H1 (cell line): ENCODE measurements around the gene LPP. TPM values are rescaled to one million over a fixed set of nuclear protein-coding genes. Genes with fewer than 3 reads are reported as not detected.

Experiments used
- CTCF ChIA-PET: fragments of 300-600 bp; sonication (Branson Sonifier 250); formaldehyde crosslinking; loops from one replicate; lab custom pipeline; 2021; ENCODE audit not compliant: partially characterized antibody; lab: Charles Lee
- POLR2A ChIA-PET: fragments of 300-600 bp; sonication (Branson Sonifier 250); formaldehyde crosslinking; loops from one replicate; lab custom pipeline; 2021; ENCODE audit warnings: inconsistent platforms; ENCODE audit not compliant: partially characterized antibody; lab: Charles Lee
- DNase-seq, 2 experiments: peaks; one replicate each; pipeline versions ENCODE4 v3.0.0 to v3.0.0-alpha.2; 2010 to 2022; ENCODE audit warnings: low spot score in 2 of 2, low read depth in 1 of 2, mixed read lengths in 1 of 2
- FAIRE-seq: peaks from 2 replicates; lab custom pipeline; 2011; peaks lifted over from hg19 to GRCh38; lab: Jason Lieb, UNC
- H2AFZ ChIP-seq: 2 replicates; pipeline ENCODE4 v1.8.1; 2012; ENCODE audit warnings: low read length, inconsistent platforms
- H2AK5ac ChIP-seq: 2 replicates; pipeline ENCODE4 v1.6.1; 2013; ENCODE audit warnings: low read depth, low read length
- H2BK120ac ChIP-seq: replicated peaks from 2 replicates; pipeline ENCODE3; 2013; ENCODE audit warnings: low read depth, low read length, inconsistent platforms
- H2BK12ac ChIP-seq: 2 replicates; pipeline ENCODE4 v1.6.1; 2013; ENCODE audit warnings: low read depth, low read length
- H2BK15ac ChIP-seq: 2 replicates; pipeline ENCODE4 v1.6.1; 2013; ENCODE audit warnings: low read length
- H2BK20ac ChIP-seq: 2 replicates; pipeline ENCODE4 v1.6.1; 2013; ENCODE audit warnings: low read length
- H2BK5ac ChIP-seq: 2 replicates; pipeline ENCODE4 v1.6.1; 2013; ENCODE audit warnings: low read depth, low read length
- H3K14ac ChIP-seq: 2 replicates; pipeline ENCODE4 v1.6.1; 2013; ENCODE audit warnings: inconsistent platforms; ENCODE audit not compliant: insufficient read length
- H3K18ac ChIP-seq: 2 replicates; pipeline ENCODE4 v1.6.1; 2013; ENCODE audit warnings: low read length; ENCODE audit errors: extremely low read depth
- H3K23ac ChIP-seq: 2 replicates; pipeline ENCODE4 v1.6.1; 2013; ENCODE audit warnings: inconsistent platforms; ENCODE audit not compliant: insufficient read length
- H3K23me2 ChIP-seq: 2 replicates; pipeline ENCODE4 v1.6.1; 2013; ENCODE audit warnings: low read depth, low read length
- H3K27ac ChIP-seq: 2 replicates; pipeline ENCODE4 v1.6.1; 2011; ENCODE audit warnings: low read depth, low read length, inconsistent platforms
- H3K27me3 ChIP-seq, 4 experiments: replicated peaks in 1 of 4; 1 replicate in 1 of 4; 2 replicates in 3 of 4; pipeline versions ENCODE4 v1.6.1 to v1.8.1; 2011 to 2013; ENCODE audit warnings: low read length in 3 of 4, mild to moderate bottlenecking in 3 of 4, inconsistent platforms in 2 of 4, mixed read lengths in 2 of 4, moderate library complexity in 1 of 4; ENCODE audit not compliant: control insufficient read depth in 3 of 4, insufficient read depth in 3 of 4; ENCODE audit errors: extremely low read depth in 1 of 4
- H3K36me3 ChIP-seq, 4 experiments: 2 replicates each; pipeline versions ENCODE4 v1.6.1 to v1.8.1; 2011 to 2013; ENCODE audit warnings: mild to moderate bottlenecking in 4 of 4, low read length in 3 of 4, moderate library complexity in 2 of 4, control low read depth in 1 of 4, inconsistent platforms in 1 of 4; ENCODE audit not compliant: insufficient read depth in 4 of 4, control insufficient read depth in 2 of 4
- H3K4ac ChIP-seq: replicated peaks from 2 replicates; pipeline ENCODE3; 2013; ENCODE audit warnings: low read length, low read depth, mixed read lengths, inconsistent platforms; ENCODE audit not compliant: insufficient read length
- H3K4me1 ChIP-seq, 4 experiments: replicated peaks in 1 of 4; 1 replicate in 1 of 4; 2 replicates in 3 of 4; pipeline versions ENCODE4 v1.6.1 to v1.8.1; 2011 to 2013; ENCODE audit warnings: low read length in 3 of 4, inconsistent platforms in 2 of 4, mixed read lengths in 1 of 4; ENCODE audit not compliant: insufficient read depth in 4 of 4, control insufficient read depth in 3 of 4
- H3K4me2 ChIP-seq, 2 experiments: 2 replicates each; pipeline versions ENCODE4 v1.6.1 to v1.8.1; 2011 to 2013; ENCODE audit warnings: low read depth in 2 of 2, low read length in 2 of 2, control low read depth in 1 of 2, inconsistent platforms in 1 of 2, mild to moderate bottlenecking in 1 of 2; ENCODE audit not compliant: insufficient read depth in 1 of 2
- H3K4me3 ChIP-seq, 4 experiments: fragments of 200-600, 300-600 bp in 1 of 4; sonication (generic), shearing (Covaris generic), sonication (Bioruptor Twin) in 1 of 4; 2 replicates each; pipeline versions ENCODE4 v1.5.1 to v1.8.1; 2011 to 2016; ENCODE audit warnings: low read length in 4 of 4, low read depth in 3 of 4, control low read depth in 2 of 4, inconsistent platforms in 2 of 4, mild to moderate bottlenecking in 2 of 4, mixed read lengths in 1 of 4, moderate library complexity in 1 of 4; ENCODE audit not compliant: insufficient read depth in 2 of 4; ENCODE audit errors: extremely low read depth in 1 of 4
- H3K56ac ChIP-seq: replicated peaks from 2 replicates; pipeline ENCODE3; 2013; ENCODE audit warnings: low read depth, mild to moderate bottlenecking, mixed read lengths, low read length, inconsistent platforms; ENCODE audit not compliant: insufficient read length
- H3K79me1 ChIP-seq: 2 replicates; pipeline ENCODE4 v1.6.1; 2013; ENCODE audit warnings: low read depth, low read length, control low read depth
- H3K79me2 ChIP-seq, 2 experiments: 2 replicates each; pipeline versions ENCODE4 v1.6.1 to v1.8.1; 2012 to 2013; ENCODE audit warnings: low read length in 2 of 2, mild to moderate bottlenecking in 2 of 2, inconsistent platforms in 1 of 2; ENCODE audit not compliant: insufficient read depth in 2 of 2, control insufficient read depth in 1 of 2
- H3K9ac ChIP-seq, 4 experiments: replicated peaks in 1 of 4; 1 replicate in 1 of 4; 2 replicates in 3 of 4; pipeline versions ENCODE4 v1.6.1 to v1.8.1; 2011 to 2013; ENCODE audit warnings: low read depth in 3 of 4, low read length in 3 of 4, control low read depth in 2 of 4, mild to moderate bottlenecking in 2 of 4, moderate library complexity in 2 of 4, inconsistent platforms in 1 of 4; ENCODE audit errors: extremely low read depth in 1 of 4
- H3K9me3 ChIP-seq, 2 experiments: 2 replicates each; pipeline versions ENCODE4 v1.6.1 to v1.8.1; 2012 to 2013; ENCODE audit warnings: mild to moderate bottlenecking in 2 of 2, moderate library complexity in 2 of 2, control low read depth in 1 of 2, inconsistent platforms in 1 of 2, low read depth in 1 of 2, low read length in 1 of 2, mixed read lengths in 1 of 2; ENCODE audit not compliant: insufficient read depth in 2 of 2
- H4K20me1 ChIP-seq, 2 experiments: replicated peaks in 1 of 2; 2 replicates each; pipeline versions ENCODE3 to v1.8.1; 2011 to 2013; ENCODE audit warnings: inconsistent platforms in 2 of 2, low read length in 2 of 2, mild to moderate bottlenecking in 1 of 2; ENCODE audit not compliant: insufficient read depth in 2 of 2, control insufficient read depth in 1 of 2
- H4K5ac ChIP-seq: 2 replicates; pipeline ENCODE4 v1.6.1; 2013; ENCODE audit warnings: low read length, low read depth, mixed read lengths, inconsistent platforms; ENCODE audit not compliant: insufficient read length
- H4K8ac ChIP-seq: 2 replicates; pipeline ENCODE4 v1.8.0; 2013; ENCODE audit warnings: mild to moderate bottlenecking, moderate library complexity, low read length, inconsistent platforms; ENCODE audit not compliant: insufficient read depth; ENCODE audit errors: extremely low read depth
- H4K91ac ChIP-seq: replicated peaks from 2 replicates; pipeline ENCODE3; 2013; ENCODE audit warnings: low read length, mixed read lengths, inconsistent platforms; ENCODE audit not compliant: insufficient read length
- CBX8 ChIP-seq: fragments of 300-800, 300-1000 bp; sonication (generic); IDR thresholded peaks from 2 replicates; pipeline ENCODE4 v1.7.1; 2016; ENCODE audit warnings: low read depth, low read length, borderline replicate concordance
- CHD1 ChIP-seq: IDR thresholded peaks from 2 replicates; pipeline ENCODE4 v1.6.1; 2012; ENCODE audit warnings: low read depth, low read length, improper control_type of control experiment
- CTBP2 ChIP-seq: IDR thresholded peaks from 2 replicates; pipeline ENCODE4 v1.7.0; 2011; ENCODE audit warnings: borderline replicate concordance, mild to moderate bottlenecking, moderate library complexity, mixed read lengths, low read length; ENCODE audit not compliant: insufficient read depth, insufficient read length
- EP300 ChIP-seq, 2 experiments: IDR thresholded peaks; 1 replicate in 1 of 2; 2 replicates in 1 of 2; pipeline ENCODE4 v1.6.1; 2011 to 2012; ENCODE audit warnings: low read depth in 2 of 2, low read length in 2 of 2, mild to moderate bottlenecking in 2 of 2, borderline replicate concordance in 1 of 2, inconsistent platforms in 1 of 2, moderate library complexity in 1 of 2
- EZH2 ChIP-seq: fragments of 200-600 bp; sonication (generic); IDR thresholded peaks from 2 replicates; pipeline ENCODE4 v1.7.1; 2012; ENCODE audit warnings: low read depth, mild to moderate bottlenecking, moderate library complexity, low read length, inconsistent platforms; ENCODE audit not compliant: severe bottlenecking
- HDAC2 ChIP-seq, 2 experiments: fragments of 300-600 bp in 1 of 2; sonication (generic) in 1 of 2; IDR thresholded peaks; 2 replicates each; pipeline ENCODE4 v1.6.1; 2011 to 2012; ENCODE audit warnings: low read depth in 2 of 2, low read length in 2 of 2, mild to moderate bottlenecking in 2 of 2, moderate library complexity in 2 of 2, borderline replicate concordance in 1 of 2, inconsistent platforms in 1 of 2
- HDAC6 ChIP-seq: IDR thresholded peaks from one replicate; pipeline ENCODE4 v1.7.1; 2012; ENCODE audit warnings: low read depth, mild to moderate bottlenecking, inconsistent platforms, low read length, moderate library complexity
- MAFK ChIP-seq: IDR thresholded peaks from 2 replicates; pipeline ENCODE4 v1.6.1; 2012; ENCODE audit warnings: low read depth, mild to moderate bottlenecking, improper control_type of control experiment, low read length
- POLR2A ChIP-seq, 2 experiments: IDR thresholded peaks; 1 replicate in 1 of 2; 2 replicates in 1 of 2; pipeline ENCODE4 v1.6.1; 2011; ENCODE audit warnings: low read depth in 2 of 2, low read length in 2 of 2, mild to moderate bottlenecking in 2 of 2; ENCODE audit errors: control extremely low read depth in 1 of 2
- POU5F1 ChIP-seq: IDR thresholded peaks from 2 replicates; pipeline ENCODE4 v1.6.1; 2011; ENCODE audit warnings: low read depth, mild to moderate bottlenecking, low read length, moderate library complexity
- SIN3A ChIP-seq, 2 experiments: IDR thresholded peaks in 1 of 2; conservative IDR thresholded peaks in 1 of 2; 2 replicates each; pipeline ENCODE4 v1.6.1; 2011 to 2012; ENCODE audit warnings: low read length in 2 of 2, improper control_type of control experiment in 1 of 2, low read depth in 1 of 2, mild to moderate bottlenecking in 1 of 2
- SP1 ChIP-seq: IDR thresholded peaks from 2 replicates; pipeline ENCODE4 v1.6.1; 2011; ENCODE audit warnings: low read depth, low read length
- SP2 ChIP-seq: IDR thresholded peaks from 2 replicates; pipeline ENCODE4 v1.6.1; 2012; ENCODE audit warnings: mild to moderate bottlenecking, low read length, inconsistent platforms
- TAF7 ChIP-seq: optimal IDR thresholded peaks from 2 replicates; pipeline ENCODE3; 2011; ENCODE audit warnings: low read depth, mild to moderate bottlenecking, inconsistent platforms, low read length, moderate library complexity, borderline replicate concordance
- ZNF274 ChIP-seq: IDR thresholded peaks from 2 replicates; pipeline ENCODE4 v1.7.0; 2012; ENCODE audit warnings: low read length, borderline replicate concordance; ENCODE audit errors: extremely low read depth
- WGBS, 2 experiments: shearing (Covaris generic) in 1 of 2; methylation state at CpG; one replicate each; pipeline versions ENCODE4 v1.1.6 to v1.1.7; 2013 to 2015; ENCODE audit warnings: low lambda C conversion rate in 2 of 2, mixed read lengths in 2 of 2, inconsistent platforms in 1 of 2, low coverage in 1 of 2, missing lambda C conversion rate in 1 of 2; ENCODE audit not compliant: insufficient replicate concordance in 2 of 2, insufficient coverage in 1 of 2, insufficient read length in 1 of 2; ENCODE audit errors: extremely low coverage in 1 of 2, missing lambda C conversion rate in 1 of 2; 5-methylcytosine and 5-hydroxymethylcytosine counted together
- polyA plus RNA-seq, 7 experiments: library from polyadenylated mRNA; depleted of rRNA in 3 of 7; stranded (reverse) in 5 of 7; unstranded in 2 of 7; fragments of >200 nt in 5 of 7; fragments of 200-250 nt in 2 of 7; gene quantifications; 1 replicate in 5 of 7; 2 replicates in 1 of 7; 4 replicates in 1 of 7; pipeline versions ENCODE4 v1.2.1 to v1.2.3, GENCODE V29; 2011 to 2013; ENCODE audit warnings: missing spikeins in 2 of 7, mixed read lengths in 2 of 7
- total RNA-seq: library from RNA; stranded (reverse); fragmentation: NEBNext Ultra II Directional; extraction: Animal tissue kit (Norgen Biotek cat#: 25700); gene quantifications from 2 replicates; pipeline ENCODE4 v1.2.1, GENCODE V29; 2021

LPP gene
- total and polyA plus RNA-seq, 2 of the 8 experiments (the other 6 are each of a cell fraction or from before 2014, with no cell fraction given): 10.0 to 53.3 TPM

DNA sequence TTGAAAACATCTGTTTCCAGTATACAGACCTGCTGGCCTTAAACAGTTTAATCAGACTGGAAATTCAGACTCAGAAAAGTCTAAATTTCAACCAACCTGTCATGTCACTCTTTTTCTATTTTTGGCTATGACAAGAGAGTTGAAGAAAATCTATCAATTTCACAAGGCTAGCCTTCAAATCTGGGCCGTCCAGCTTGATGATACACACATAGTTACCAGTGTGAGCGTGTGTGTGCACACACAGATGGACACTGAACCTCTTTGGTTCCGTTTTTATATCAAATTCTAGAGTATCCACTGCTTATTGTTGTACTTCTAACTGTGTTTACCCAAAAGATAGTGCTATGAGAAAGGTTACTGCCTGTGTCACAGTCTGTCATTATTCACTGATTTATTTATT is 368.2 kb downstream of the LPP start:
- H3K4me1 ChIP-seq: peaks cover 0 to 2% (median 0%) of the 10 kb centered on the region in 4 experiments; a peak in 1 of 7 replicates
- H3K9ac ChIP-seq: no peak overlapping the region
- H2AK5ac ChIP-seq: no peak overlapping the region
- 92% methylated on average over 3 of the region's 3 CpGs; no CpG with 5 or more reads in 1 of the 2 experiments for WGBS, 2 experiments
- CTCF ChIA-PET: no interaction called here
- H3K18ac ChIP-seq: no peak overlapping the region
- no peaks in the 10 kb centered on the region for H3K79me1 ChIP-seq
- no peak overlapping the region for H3K4me3 ChIP-seq
- FAIRE-seq (no peak), DNase-seq (no peak)
- no peaks in the 10 kb centered on the region for H3K9me3 ChIP-seq
- no peak overlapping the region for H2BK120ac ChIP-seq
- H2BK5ac ChIP-seq: no peak overlapping the region
- no peaks in the 10 kb centered on the region for H4K20me1 ChIP-seq
- no peak overlapping the region for H2AFZ ChIP-seq
- no peak overlapping the region for H2BK15ac ChIP-seq
- no peak overlapping the region for H3K14ac ChIP-seq
- H2BK20ac ChIP-seq: no peak overlapping the region
- no peaks in the 10 kb centered on the region for H3K36me3 ChIP-seq
- H3K23ac ChIP-seq: no peak overlapping the region
- H4K5ac ChIP-seq: no peak overlapping the region
- no peak for TF ChIP-seq CHD1
- no peak for TF ChIP-seq HDAC6
- no peak for TF ChIP-seq SP1
- no peak for TF ChIP-seq SP2
- no peak for TF ChIP-seq CTBP2
- TF ChIP-seq TAF7: no peak
- no peak for TF ChIP-seq POU5F1
- no peak for TF ChIP-seq EP300 (IDR thresholded peaks at IDR 0.05; ENCODE audit: borderline replicate concordance in 1 of 2, low read depth in 2 of 2, low read length in 2 of 2)
- TF ChIP-seq POLR2A (IDR thresholded peaks at IDR 0.05; ENCODE audit: control extremely low read depth in 1 of 2, low read depth in 2 of 2, low read length in 2 of 2): no peak
- no peak for TF ChIP-seq EZH2
- no peak for TF ChIP-seq SIN3A (conservative IDR thresholded peaks at IDR 0.05 in 1 of 2, IDR thresholded peaks at IDR 0.05 in 1 of 2; ENCODE audit: low read depth in 1 of 2, low read length in 2 of 2)
- no peak for TF ChIP-seq MAFK
- no peak for TF ChIP-seq CBX8
- no peak for TF ChIP-seq HDAC2 (IDR thresholded peaks at IDR 0.05; ENCODE audit: borderline replicate concordance in 1 of 2, low read depth in 2 of 2, low read length in 2 of 2)
- TF ChIP-seq ZNF274: no peak
- H3K27ac ChIP-seq: no peak overlapping the region
- H3K4ac ChIP-seq: no peak overlapping the region
- POLR2A ChIA-PET: no interaction called here
- H3K4me2 ChIP-seq: no peak overlapping the region
- H4K8ac ChIP-seq: no peak overlapping the region
- no peak overlapping the region for H2BK12ac ChIP-seq
- H3K79me2 ChIP-seq: no peaks in the 10 kb centered on the region
- no peak overlapping the region for H3K56ac ChIP-seq
- no peak overlapping the region for H4K91ac ChIP-seq
- H3K27me3 ChIP-seq: no peaks in the 10 kb centered on the region
- no peaks in the 10 kb centered on the region for H3K23me2 ChIP-seq
